Natural killer cell (primary cell): ENCODE measurements around the gene RAB3IL1. TPM values are rescaled to one million over a fixed set of nuclear protein-coding genes. Genes with fewer than 3 reads are reported as not detected.
A peak's percentile ranks its signal among the peaks of the same experiment; 100 is the strongest.

ENCODE experiments used
- ATAC-seq, 3 donors: fragments of 150-1000 bp in 2 of 3; fragments of 200-7000 bp in 1 of 3; cut with Tn5 transposase; 1 replicate in 1 of 3; 2 replicates in 2 of 3; pipeline ENCODE4 v1.10.0; 2021; ENCODE audit warnings: mild to moderate bottlenecking in 2 of 3, moderate library complexity in 2 of 3
- DNase-seq, 2 donors: peaks; one replicate each; pipeline versions ENCODE4 v3.0.0 to v3.0.0-alpha.2; 2013 to 2021; ENCODE audit warnings: mixed read lengths in 1 of 2
- H3K27ac ChIP-seq: one replicate; pipeline ENCODE4 v1.5.1; 2013; ENCODE audit warnings: mild to moderate bottlenecking, low read length
- H3K27me3 ChIP-seq: one replicate; pipeline ENCODE4 v1.6.1; 2013; ENCODE audit warnings: low read length; ENCODE audit not compliant: control insufficient read depth, insufficient read depth
- H3K36me3 ChIP-seq: one replicate; pipeline ENCODE4 v1.6.1; 2013; ENCODE audit warnings: low read length; ENCODE audit not compliant: control insufficient read depth, insufficient read depth
- H3K4me1 ChIP-seq: one replicate; pipeline ENCODE4 v1.6.1; 2013; ENCODE audit warnings: low read length; ENCODE audit not compliant: control insufficient read depth, insufficient read depth
- H3K4me3 ChIP-seq: one replicate; pipeline ENCODE4 v1.5.1; 2013; ENCODE audit warnings: low read length
- H3K9me3 ChIP-seq: one replicate; pipeline ENCODE4 v1.6.1; 2013; ENCODE audit warnings: low read length; ENCODE audit not compliant: control insufficient read depth, insufficient read depth
- H3K27ac Mint-ChIP-seq, 2 donors: one replicate each; pipeline ENCODE4 v1.8.0; 2022; ENCODE audit warnings: mild to moderate bottlenecking in 2 of 2, mixed read lengths in 2 of 2, moderate library complexity in 1 of 2
- H3K27me3 Mint-ChIP-seq, 2 donors: one replicate each; pipeline ENCODE4 v1.8.0; 2022; ENCODE audit warnings: low read depth in 2 of 2, mixed read lengths in 2 of 2
- H3K36me3 Mint-ChIP-seq: one replicate; pipeline ENCODE4 v1.8.0; 2022; ENCODE audit warnings: mixed read lengths
- H3K4me1 Mint-ChIP-seq, 2 donors: one replicate each; pipeline ENCODE4 v1.8.0; 2022; ENCODE audit warnings: mixed read lengths in 2 of 2
- H3K4me3 Mint-ChIP-seq: one replicate; pipeline ENCODE4 v1.8.0; 2022; ENCODE audit warnings: mild to moderate bottlenecking, moderate library complexity, mixed read lengths
- H3K9me3 Mint-ChIP-seq, 2 donors: one replicate each; pipeline ENCODE4 v1.8.0; 2022; ENCODE audit warnings: mixed read lengths in 2 of 2
- WGBS: methylation state at CpG from one replicate; pipeline ENCODE4 v1.1.7; 2013; ENCODE audit warnings: missing lambda C conversion rate; ENCODE audit not compliant: insufficient coverage; 5-methylcytosine and 5-hydroxymethylcytosine counted together
- intact Hi-C: fragments of 100-400 bp; cut with micrococcal nuclease; formaldehyde crosslinking; loops from one replicate; pipeline ENCODE4 v1.14.2; 2022
- total RNA-seq, 4 donors: library from RNA; stranded (reverse); fragments of 120-200 nt in 1 of 4; gene quantifications; one replicate each; pipeline versions ENCODE4 v1.2.3 to v1.2.4, GENCODE V29; 2013 to 2022
- TF ChIP-seq, protein P1 (sequence below): fragments of 200-600 bp; IDR thresholded peaks from one replicate; pipeline ENCODE4 v1.8.0; 2022; ENCODE audit warnings: antibody characterized with exemption

The RAB3IL1 gene
- total RNA-seq, 3 donors from 2014 or later (not counting 1 experiment from before 2014, with no cell fraction given): not detected

DNA sequence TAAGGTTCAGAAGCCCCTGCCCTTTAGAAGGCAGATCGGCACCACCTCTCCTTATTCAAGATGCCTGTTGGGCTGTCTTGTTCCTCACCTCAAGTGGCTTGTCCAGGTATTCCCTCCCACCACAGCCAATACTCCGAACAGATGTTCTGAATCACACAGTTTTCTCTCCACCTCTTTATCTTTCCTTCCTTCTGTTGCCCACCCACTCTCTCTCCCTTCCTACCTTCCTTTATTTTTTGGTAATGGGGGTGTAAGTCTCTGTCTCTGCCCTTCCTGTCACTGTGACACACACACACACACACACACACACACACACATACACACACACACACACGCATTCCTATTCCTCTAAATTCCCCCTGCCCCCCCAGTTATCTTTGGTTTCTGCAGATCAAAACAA, 41.2 kb upstream of the RAB3IL1 start:
- intact Hi-C loops: no loop called here
- DNase-seq: no peak
- peaks cover 0 to 7% of the 10 kb centered on the region in 2 donors for H3K27me3 Mint-ChIP-seq
- Histone ChIP-seq H3K27ac (no peak overlapping the region), H3K4me1 (peaks cover 32% of the 10 kb centered on the region), H3K9me3 (no peaks in the 10 kb centered on the region), H3K27me3 (peaks cover 16% of the 10 kb centered on the region), H3K36me3 (no peaks in the 10 kb centered on the region), H3K4me3 (no peak overlapping the region)
- no peaks in the 10 kb centered on the region for H3K36me3 Mint-ChIP-seq
- ATAC-seq: no peak
- H3K9me3 Mint-ChIP-seq: no peaks in the 10 kb centered on the region
- peaks cover 11 to 21% of the 10 kb centered on the region in 2 donors for H3K4me1 Mint-ChIP-seq
- no peak overlapping the region for H3K4me3 Mint-ChIP-seq
- TF ChIP-seq, protein P1, sequence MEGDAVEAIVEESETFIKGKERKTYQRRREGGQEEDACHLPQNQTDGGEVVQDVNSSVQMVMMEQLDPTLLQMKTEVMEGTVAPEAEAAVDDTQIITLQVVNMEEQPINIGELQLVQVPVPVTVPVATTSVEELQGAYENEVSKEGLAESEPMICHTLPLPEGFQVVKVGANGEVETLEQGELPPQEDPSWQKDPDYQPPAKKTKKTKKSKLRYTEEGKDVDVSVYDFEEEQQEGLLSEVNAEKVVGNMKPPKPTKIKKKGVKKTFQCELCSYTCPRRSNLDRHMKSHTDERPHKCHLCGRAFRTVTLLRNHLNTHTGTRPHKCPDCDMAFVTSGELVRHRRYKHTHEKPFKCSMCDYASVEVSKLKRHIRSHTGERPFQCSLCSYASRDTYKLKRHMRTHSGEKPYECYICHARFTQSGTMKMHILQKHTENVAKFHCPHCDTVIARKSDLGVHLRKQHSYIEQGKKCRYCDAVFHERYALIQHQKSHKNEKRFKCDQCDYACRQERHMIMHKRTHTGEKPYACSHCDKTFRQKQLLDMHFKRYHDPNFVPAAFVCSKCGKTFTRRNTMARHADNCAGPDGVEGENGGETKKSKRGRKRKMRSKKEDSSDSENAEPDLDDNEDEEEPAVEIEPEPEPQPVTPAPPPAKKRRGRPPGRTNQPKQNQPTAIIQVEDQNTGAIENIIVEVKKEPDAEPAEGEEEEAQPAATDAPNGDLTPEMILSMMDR: no peak
- 77% methylated on average over 3 of the region's 3 CpGs for WGBS
- H3K27ac Mint-ChIP-seq: peak overlapping the region in 1 of 2 donors; percentile 57

DNA sequence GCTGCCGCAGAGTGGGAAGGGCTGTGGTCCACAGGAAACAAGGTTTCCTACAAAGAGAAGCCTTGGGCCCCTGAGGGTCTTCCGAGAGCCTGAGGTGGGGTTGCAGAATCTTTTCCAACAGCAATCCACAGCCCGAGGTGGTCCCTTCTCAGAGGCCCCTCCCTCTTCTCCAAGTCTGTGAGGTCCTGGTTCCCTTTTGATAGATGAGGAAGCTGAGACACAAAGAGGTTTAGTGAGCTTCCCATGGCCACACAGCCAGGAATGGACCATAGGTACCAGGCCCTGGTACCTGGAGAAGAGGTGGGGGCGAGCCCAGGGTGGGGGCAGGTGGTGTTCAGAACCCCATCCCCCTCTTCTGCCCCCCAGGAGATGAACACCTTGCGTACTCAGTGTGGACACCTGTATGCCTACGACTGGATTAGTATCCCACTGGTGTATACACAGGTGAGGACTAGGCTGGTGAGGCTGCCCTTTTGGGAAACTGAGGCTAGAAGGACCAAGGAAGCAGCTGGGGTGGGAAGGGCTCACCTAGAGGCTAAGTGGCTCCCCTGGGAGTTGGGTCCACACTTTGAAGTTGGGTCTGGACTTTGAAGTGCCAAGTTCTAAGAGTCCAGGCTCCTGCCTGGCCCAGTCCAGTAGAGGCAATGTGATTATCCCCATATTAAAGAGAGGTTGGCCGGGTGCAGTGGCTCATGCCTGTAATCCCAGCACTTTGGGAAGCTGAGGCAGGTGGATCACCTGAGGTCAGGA, 39.8 kb upstream of the RAB3IL1 start:
- no peak overlapping the region for H3K4me3 ChIP-seq
- intact Hi-C loops: no loop called here
- ATAC-seq (no peak), DNase-seq (no peak)
- H3K27me3 ChIP-seq: peaks cover 16% of the 10 kb centered on the region
- Mint-ChIP-seq H3K4me3 (no peak overlapping the region), H3K9me3 (no peaks in the 10 kb centered on the region), H3K27ac (no peak overlapping the region), H3K36me3 (no peaks in the 10 kb centered on the region), H3K4me1 (peaks cover 0 to 10% of the 10 kb centered on the region in 2 donors), H3K27me3 (peaks cover 0 to 7% of the 10 kb centered on the region in 2 donors)
- 95% methylated on average over 7 of the region's 7 CpGs for WGBS
- TF ChIP-seq, protein P1: no peak
- no peaks in the 10 kb centered on the region for H3K9me3 ChIP-seq
- peaks cover 18% of the 10 kb centered on the region for H3K4me1 ChIP-seq
- H3K27ac ChIP-seq: no peak overlapping the region
- H3K36me3 ChIP-seq: no peaks in the 10 kb centered on the region

DNA sequence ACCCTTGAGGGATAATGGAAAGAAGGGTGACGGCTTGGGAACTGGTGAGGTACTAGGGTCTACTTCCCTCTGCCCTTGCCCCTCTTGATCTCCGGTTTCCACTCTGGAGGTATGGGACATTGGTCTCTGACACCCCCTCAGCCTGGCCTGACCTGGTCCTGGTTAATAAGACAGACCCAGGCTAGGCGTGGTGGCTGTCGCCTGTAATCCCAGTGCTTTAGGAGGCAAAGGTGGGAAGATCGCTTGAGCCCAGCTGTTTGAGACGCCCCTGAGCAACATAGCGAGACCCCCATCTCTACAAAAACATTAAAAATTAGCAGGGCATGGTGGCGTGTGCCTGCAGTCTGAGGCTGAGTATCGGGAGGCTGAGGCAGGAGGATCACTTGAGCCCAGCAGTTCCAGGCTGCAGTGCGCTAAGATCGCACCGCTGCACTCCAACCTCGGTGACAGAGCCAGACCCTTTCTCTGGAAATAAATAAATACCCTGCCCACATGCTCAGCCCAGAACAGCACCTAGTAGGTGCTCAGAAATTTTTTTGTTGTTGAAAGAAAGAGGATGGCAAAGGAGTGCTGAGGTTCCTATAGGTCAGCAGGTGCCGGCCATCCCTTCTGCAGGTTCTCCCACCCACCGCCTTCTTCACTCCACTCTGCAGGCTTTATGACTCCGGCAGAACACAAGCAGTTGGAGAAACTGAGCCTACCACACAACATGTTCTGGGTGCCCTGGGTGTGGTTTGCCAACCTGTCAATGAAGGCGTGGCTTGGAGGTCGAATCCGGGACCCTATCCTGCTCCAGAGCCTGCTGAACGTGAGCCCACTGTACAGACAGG, 39.0 kb upstream of the RAB3IL1 start:
- H3K27ac Mint-ChIP-seq: peak overlapping the region in 1 of 2 donors; percentile 35

More for the DNA sequence above, 39.0 kb upstream of the RAB3IL1 start:
- Mint-ChIP-seq H3K27me3 (peaks cover 0 to 7% of the 10 kb centered on the region in 2 donors), H3K9me3 (no peaks in the 10 kb centered on the region), H3K4me3 (no peak overlapping the region), H3K36me3 (no peaks in the 10 kb centered on the region), H3K4me1 (peaks cover 0 to 10% of the 10 kb centered on the region in 2 donors)
- H3K27ac ChIP-seq: no peak overlapping the region
- ATAC-seq (no peak), DNase-seq (no peak)
- WGBS: 96% methylated on average over 20 of the region's 20 CpGs
- peaks cover 16% of the 10 kb centered on the region for H3K27me3 ChIP-seq
- no peaks in the 10 kb centered on the region for H3K9me3 ChIP-seq
- H3K4me3 ChIP-seq: no peak overlapping the region
- TF ChIP-seq, protein P1: no peak
- no peaks in the 10 kb centered on the region for H3K36me3 ChIP-seq
- intact Hi-C loops: no loop called here
- peaks cover 15% of the 10 kb centered on the region for H3K4me1 ChIP-seq
